ENCODE data around the gene KCTD16.
A peak's percentile ranks its signal among the peaks of the same experiment; 100 is the strongest.

The KCTD16 gene

GRCh38 chr5:144187699-144188294, 17.1 kb downstream of the KCTD16 start:
- TF ChIP-seq CTCF (IDR thresholded peaks at IDR 0.05) (no peak), ZFX (IDR thresholded peaks at IDR 0.05; ENCODE audit: borderline replicate concordance) (no peak)
- H3K27ac ChIP-seq: peak overlapping the region; percentile 31; the same call in 1 of the 2 replicates

- TF ChIP-seq CTCF (IDR thresholded peaks at IDR 0.05) (no peak), ZFX (IDR thresholded peaks at IDR 0.05; ENCODE audit: borderline replicate concordance) (no peak)
- no peak overlapping the region for H3K27ac ChIP-seq
Observed at GRCh38 chr5:144189800-144190429, 19.2 kb downstream of the KCTD16 start.

GRCh38 chr5:144191531-144191930, 20.9 kb downstream of the KCTD16 start:
- TF ChIP-seq ZFX (IDR thresholded peaks at IDR 0.05; ENCODE audit: borderline replicate concordance): no peak
- no peak for TF ChIP-seq CTCF (IDR thresholded peaks at IDR 0.05)
- H3K27ac ChIP-seq: no peak overlapping the region

- no peak for TF ChIP-seq ZFX (IDR thresholded peaks at IDR 0.05; ENCODE audit: borderline replicate concordance)
- TF ChIP-seq CTCF (IDR thresholded peaks at IDR 0.05): peak; percentile 67
- no peak overlapping the region for H3K27ac ChIP-seq
Observed at GRCh38 chr5:144191998-144192397, 21.3 kb downstream of the KCTD16 start.

GRCh38 chr5:144192661-144193060, 22.0 kb downstream of the KCTD16 start:
- no peak for TF ChIP-seq CTCF (IDR thresholded peaks at IDR 0.05)
- no peak for TF ChIP-seq ZFX (IDR thresholded peaks at IDR 0.05; ENCODE audit: borderline replicate concordance)
- H3K27ac ChIP-seq: no peak overlapping the region

- no peak overlapping the region for H3K27ac ChIP-seq
- TF ChIP-seq CTCF (IDR thresholded peaks at IDR 0.05): no peak
- no peak for TF ChIP-seq ZFX (IDR thresholded peaks at IDR 0.05; ENCODE audit: borderline replicate concordance)
Observed at GRCh38 chr5:144194144-144194543, 23.5 kb downstream of the KCTD16 start.

GRCh38 chr5:144195448-144195847, 24.8 kb downstream of the KCTD16 start:
- no peak overlapping the region for H3K27ac ChIP-seq
- no peak for TF ChIP-seq ZFX (IDR thresholded peaks at IDR 0.05; ENCODE audit: borderline replicate concordance)
- TF ChIP-seq CTCF (IDR thresholded peaks at IDR 0.05): no peak
